Fibroblast of skin of right biceps (primary cell): ENCODE data around the gene NUMBL.
A peak's percentile ranks its signal among the peaks of the same experiment; 100 is the strongest.

Experiments
- DNase-seq: peaks from one replicate; pipeline ENCODE4 v3.0.0-alpha.2; 2013

NUMBL gene

GRCh38 chr19:40688987-40689338, 1.5 kb downstream of the NUMBL start:
- DNase-seq: no peak

GRCh38 chr19:40688309-40688708, 2.1 kb downstream of the NUMBL start:
- no peak for DNase-seq

GRCh38 chr19:40687525-40688016, 2.9 kb downstream of the NUMBL start:
- peak; percentile 65 for DNase-seq

- no peak for DNase-seq
Measured at GRCh38 chr19:40686882-40687524, 3.4 kb downstream of the NUMBL start.

DNA sequence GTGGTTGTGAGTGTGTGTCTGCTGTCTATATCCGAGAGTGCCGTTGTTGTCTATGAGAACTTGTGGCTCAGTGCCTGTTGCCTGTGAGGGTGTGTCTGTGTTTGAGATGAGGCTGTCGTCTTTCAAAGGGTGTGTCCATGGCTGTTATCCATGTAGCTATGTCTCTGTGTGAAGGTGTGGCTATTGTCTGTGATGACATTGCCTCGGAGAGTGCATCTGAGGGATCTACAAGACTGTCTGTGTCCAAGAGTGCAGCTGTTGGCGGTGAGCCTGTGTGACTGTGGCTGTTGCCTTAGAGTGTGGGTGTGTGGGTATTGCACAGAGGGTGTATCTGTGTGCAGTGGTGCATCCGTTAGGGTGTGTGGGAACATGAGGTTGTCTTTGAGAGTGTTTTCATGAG, 4.9 kb downstream of the NUMBL start:
- no peak for DNase-seq

DNA sequence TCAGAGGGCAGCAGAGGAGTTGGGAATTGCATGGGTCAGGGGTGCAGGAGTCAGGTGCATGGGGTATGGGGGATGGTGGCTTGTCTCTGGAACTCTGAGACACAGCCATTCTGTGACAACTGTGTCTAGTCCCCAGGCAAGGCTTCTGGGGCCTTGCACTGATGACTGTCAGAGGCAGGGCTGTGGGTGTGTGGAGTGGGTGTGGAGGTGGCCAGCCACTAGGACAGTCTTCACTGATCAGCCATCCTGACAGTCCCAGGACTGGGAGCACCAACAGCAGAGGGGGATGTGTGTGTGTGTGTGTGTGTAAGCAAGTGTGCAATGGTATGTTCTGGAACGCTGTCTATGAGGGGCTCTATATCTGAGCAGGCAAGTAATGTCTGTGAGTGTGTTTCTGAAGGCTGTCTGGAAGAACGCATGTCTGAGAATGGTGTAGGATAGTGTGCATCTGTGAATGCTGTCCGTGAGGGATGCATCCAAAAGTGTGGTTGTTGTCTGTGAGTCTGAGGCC, 5.4 kb downstream of the NUMBL start:
- DNase-seq: no peak

DNA sequence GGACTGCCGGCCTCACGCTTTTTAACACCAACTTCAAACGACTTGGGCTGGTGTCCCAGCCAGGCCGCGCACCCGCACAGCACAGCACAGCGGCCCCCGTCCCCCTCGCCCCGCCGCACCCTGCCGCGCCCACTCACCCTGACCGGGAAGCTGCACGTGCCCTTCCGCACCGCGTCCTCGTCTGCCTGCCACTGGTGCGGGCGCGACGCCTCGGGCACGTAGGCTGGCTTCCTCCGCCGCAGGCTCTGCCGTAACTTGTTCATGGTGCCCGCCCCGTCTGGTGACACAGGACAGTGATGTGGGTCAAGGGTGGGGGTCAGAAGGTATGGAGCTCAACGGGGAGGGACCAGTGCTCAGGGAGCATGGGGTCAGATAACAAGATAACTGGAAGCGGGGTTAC, 6.2 kb downstream of the NUMBL start:
- DNase-seq: no peak

GRCh38 chr19:40683437-40683836, 7.0 kb downstream of the NUMBL start:
- DNase-seq: no peak

DNA sequence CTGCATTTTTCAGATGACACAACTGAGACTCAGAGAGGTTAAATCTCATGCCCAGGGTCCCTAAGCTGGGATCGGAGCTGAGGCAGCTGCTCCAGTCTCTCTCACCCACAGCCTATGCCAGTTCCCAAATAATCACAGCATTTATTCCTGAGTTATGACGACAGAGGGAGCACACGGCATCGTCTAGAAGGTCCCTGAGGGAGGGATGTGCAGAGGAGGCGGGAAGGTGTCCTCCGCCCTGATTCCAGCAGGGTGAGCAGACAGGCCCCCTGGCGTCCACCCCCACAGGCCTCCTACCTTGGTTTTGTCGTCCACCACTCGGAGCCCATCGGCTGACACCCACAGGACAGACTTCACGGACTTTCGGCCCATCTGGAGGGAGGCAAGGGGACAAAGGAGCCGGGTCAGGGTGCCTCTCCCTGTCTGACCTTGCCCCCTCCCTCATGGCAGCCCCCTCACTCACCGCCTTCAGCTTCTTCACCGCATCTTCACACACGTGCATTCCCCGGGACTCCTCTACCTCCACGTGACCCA, 8.0 kb downstream of the NUMBL start:
- DNase-seq: no peak

GRCh38 chr19:40681039-40681438, 9.4 kb downstream of the NUMBL start:
- DNase-seq: no peak

DNA sequence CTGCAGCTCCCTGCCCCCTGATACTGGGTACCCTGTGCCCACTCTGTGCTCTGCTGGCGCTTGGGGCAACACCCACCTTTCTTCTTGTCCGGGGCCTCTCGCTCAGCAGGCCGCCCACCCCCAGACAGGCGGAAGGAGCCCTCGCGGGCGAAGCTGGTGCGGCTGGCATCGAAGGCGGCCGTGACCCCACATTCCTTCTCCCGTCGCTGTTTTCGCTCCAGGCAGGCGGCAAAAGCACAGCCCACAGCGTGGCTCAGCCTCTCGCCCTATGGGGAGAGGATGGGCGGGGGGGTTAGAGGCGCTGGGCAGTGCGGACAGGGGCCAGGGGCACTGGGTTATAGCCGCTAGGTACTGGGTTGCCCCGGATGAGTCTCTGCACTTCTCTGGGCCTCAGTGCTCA, 13.3 kb downstream of the NUMBL start:
- DNase-seq: no peak

GRCh38 chr19:40674291-40674690, 16.2 kb downstream of the NUMBL start:
- DNase-seq: no peak

DNA sequence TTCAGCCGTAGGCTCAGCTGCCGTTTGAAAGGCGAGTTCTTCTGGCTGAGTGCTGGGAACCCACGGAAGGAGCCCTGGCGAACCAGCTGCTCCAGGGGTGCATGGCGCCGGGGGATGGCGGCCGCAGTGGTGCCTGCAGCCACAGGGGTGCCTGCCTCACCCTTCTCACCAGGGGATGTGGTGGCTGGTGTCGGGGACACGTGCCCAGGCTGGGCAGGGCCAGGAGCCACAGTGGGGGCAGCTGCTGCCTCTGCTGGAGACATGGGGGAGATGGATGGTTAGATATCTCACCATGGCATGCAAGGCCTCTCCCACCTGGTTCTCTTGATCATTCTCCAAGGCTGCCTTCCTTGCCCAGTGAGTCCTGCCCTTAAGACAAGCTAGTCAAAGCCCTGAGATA, 17.1 kb downstream of the NUMBL start:
- DNase-seq: no peak

- no peak for DNase-seq
Measured at GRCh38 chr19:40672573-40673299, 17.7 kb downstream of the NUMBL start.

DNA sequence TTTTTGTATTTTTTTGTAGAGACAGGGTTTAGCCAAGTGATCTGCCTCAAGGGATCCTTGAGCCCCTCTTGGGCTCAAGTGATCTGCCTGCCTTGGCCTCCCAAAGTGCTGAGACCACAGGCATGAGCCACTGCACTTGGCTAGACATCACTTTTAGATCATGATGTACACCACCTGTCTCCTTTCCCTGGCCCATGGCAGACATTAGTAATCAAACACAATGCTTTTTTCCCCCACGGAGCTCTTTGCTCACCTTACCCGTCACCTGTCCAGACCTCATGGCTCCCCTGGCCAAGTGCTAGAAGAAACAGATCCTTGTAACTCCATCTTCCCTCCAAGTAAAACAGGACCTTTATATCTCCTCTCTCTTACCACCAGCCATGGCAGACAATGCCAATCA, 18.4 kb downstream of the NUMBL start:
- DNase-seq: no peak

GRCh38 chr19:40671404-40671803, 19.0 kb downstream of the NUMBL start:
- no peak for DNase-seq

DNA sequence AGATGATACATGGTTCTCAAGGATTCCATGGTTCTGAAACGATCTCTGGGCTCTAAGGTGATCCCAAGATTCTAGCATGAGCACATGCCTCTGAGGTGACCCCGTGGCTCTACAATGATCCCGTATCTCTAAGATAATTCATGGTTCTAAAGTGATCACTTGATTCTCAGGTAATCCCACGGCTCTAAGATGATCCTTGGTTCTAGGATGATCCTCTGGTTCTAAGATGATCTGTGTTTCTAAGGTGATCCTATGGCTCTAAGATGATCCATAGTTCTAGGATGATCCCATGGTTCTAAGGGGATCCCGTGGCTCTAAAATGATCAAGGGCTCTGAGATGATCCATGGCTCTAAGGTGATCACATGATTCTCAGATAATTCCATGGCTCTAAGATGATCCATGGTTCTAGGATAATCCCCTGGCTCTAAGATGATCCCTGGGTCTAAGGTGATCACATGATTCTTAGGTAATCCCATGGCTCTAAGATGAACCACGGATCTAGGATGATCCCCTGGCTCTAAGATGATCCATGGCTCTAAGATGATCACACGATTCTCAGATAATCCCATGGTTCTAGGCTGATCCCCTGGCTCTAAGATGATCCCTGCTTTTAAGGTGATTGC, 21.3 kb downstream of the NUMBL start:
- DNase-seq: no peak

DNA sequence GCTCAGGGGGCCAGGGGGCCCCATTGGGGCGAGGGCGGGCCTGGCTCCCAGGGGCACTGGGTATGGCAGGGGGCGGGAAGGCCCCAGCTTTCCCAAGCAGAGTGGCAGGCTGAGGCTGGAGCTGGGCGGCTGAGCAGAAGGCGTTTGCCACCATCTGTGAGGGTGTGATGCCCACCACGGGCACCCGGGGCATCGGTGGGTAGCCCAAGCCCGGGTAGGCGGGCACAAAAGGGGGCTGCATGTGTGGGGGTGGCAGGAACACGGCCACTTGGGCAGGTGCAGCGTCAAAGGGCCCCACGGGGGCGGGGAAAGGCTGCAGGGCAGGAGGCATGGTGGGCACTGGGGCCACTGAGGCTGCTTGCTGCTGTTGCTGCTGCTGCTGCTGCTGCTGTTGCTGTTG, 22.8 kb downstream of the NUMBL start:
- DNase-seq: no peak

- no peak for DNase-seq
Measured at GRCh38 chr19:40666803-40667438, 23.5 kb downstream of the NUMBL start.

GRCh38 chr19:40663695-40664692, 26.5 kb downstream of the NUMBL start:
- peak; percentile 48 for DNase-seq

GRCh38 chr19:40662925-40663694, 27.3 kb downstream of the NUMBL start:
- DNase-seq: peak; percentile 78
